ENCODE measurements around the gene NME3.

NME3 gene

GRCh38 chr16:1731073-1731472 is 40.3 kb downstream of the NME3 start:
- no peak for TF ChIP-seq CTCF (conservative IDR thresholded peaks at IDR 0.05; ENCODE audit: low read depth, low read length)
- H3K4me3 ChIP-seq (ENCODE audit: low read length) = no peak overlapping the region
- no peak for DNase-seq (ENCODE audit: low read depth)

GRCh38 chr16:1729445-1729844 is 41.9 kb downstream of the NME3 start:
- H3K4me3 ChIP-seq (ENCODE audit: low read length) = no peak overlapping the region
- DNase-seq (ENCODE audit: low read depth) = no peak
- TF ChIP-seq CTCF (conservative IDR thresholded peaks at IDR 0.05; ENCODE audit: low read depth, low read length) = no peak

GRCh38 chr16:1729026-1729425 is 42.3 kb downstream of the NME3 start:
- no peak for DNase-seq (ENCODE audit: low read depth)
- H3K4me3 ChIP-seq (ENCODE audit: low read length) = no peak overlapping the region
- TF ChIP-seq CTCF (conservative IDR thresholded peaks at IDR 0.05; ENCODE audit: low read depth, low read length) = no peak

- no peak for TF ChIP-seq CTCF (conservative IDR thresholded peaks at IDR 0.05; ENCODE audit: low read depth, low read length)
- no peak overlapping the region for H3K4me3 ChIP-seq (ENCODE audit: low read length)
- no peak for DNase-seq (ENCODE audit: low read depth)
These were observed 43.4 kb downstream of the NME3 start for GRCh38 chr16:1727651-1728624.

- H3K4me3 ChIP-seq (ENCODE audit: low read length) = no peak overlapping the region
- TF ChIP-seq CTCF (conservative IDR thresholded peaks at IDR 0.05; ENCODE audit: low read depth, low read length) = no peak
- DNase-seq (ENCODE audit: low read depth) = no peak
These were observed 44.5 kb downstream of the NME3 start for GRCh38 chr16:1726661-1727502.

GRCh38 chr16:1724491-1724890 is 46.9 kb downstream of the NME3 start:
- TF ChIP-seq CTCF (conservative IDR thresholded peaks at IDR 0.05; ENCODE audit: low read depth, low read length) = no peak
- DNase-seq (ENCODE audit: low read depth) = no peak
- H3K4me3 ChIP-seq (ENCODE audit: low read length) = no peak overlapping the region

All from retinal pigment epithelial cell (primary cell).